CD14-positive monocyte (primary cell): ENCODE data around the gene FNDC3A. TPM values are rescaled to one million over a fixed set of nuclear protein-coding genes. Genes with fewer than 3 reads are reported as not detected.

Experiments used
- DNase-seq, 3 donors: peaks; one replicate each; pipeline ENCODE4 v3.0.0-alpha.2; 2011 to 2022
- H2AFZ ChIP-seq: 2 replicates; pipeline ENCODE4 v1.6.0; 2012; ENCODE audit warnings: mild to moderate bottlenecking, low read depth, low read length, inconsistent platforms; ENCODE audit not compliant: insufficient read depth, poor library complexity, severe bottlenecking
- H3K27ac ChIP-seq, 2 donors: 1 replicate in 1 of 2; 2 replicates in 1 of 2; pipeline ENCODE4 v1.5.1; 2012 to 2013; ENCODE audit warnings: low read length in 2 of 2, control low read depth in 1 of 2, inconsistent platforms in 1 of 2, low read depth in 1 of 2, mild to moderate bottlenecking in 1 of 2
- H3K27me3 ChIP-seq, 2 donors: one replicate each; pipeline versions ENCODE4 v1.6.0 to v1.6.1; 2011 to 2013; ENCODE audit warnings: low read length in 2 of 2; ENCODE audit not compliant: control insufficient read depth in 2 of 2, insufficient read depth in 2 of 2
- H3K36me3 ChIP-seq, 2 donors: replicated peaks in 1 of 2; 1 replicate in 1 of 2; 2 replicates in 1 of 2; pipeline versions ENCODE4 v1.5.1 to v1.6.1; 2012 to 2013; ENCODE audit warnings: low read length in 2 of 2, control low read depth in 1 of 2, inconsistent platforms in 1 of 2, mild to moderate bottlenecking in 1 of 2; ENCODE audit not compliant: insufficient read depth in 2 of 2, control insufficient read depth in 1 of 2
- H3K4me1 ChIP-seq, 2 donors: 1 replicate in 1 of 2; 2 replicates in 1 of 2; pipeline versions ENCODE4 v1.5.1 to v1.6.1; 2012 to 2013; ENCODE audit warnings: low read length in 2 of 2, control low read depth in 1 of 2, inconsistent platforms in 1 of 2, mild to moderate bottlenecking in 1 of 2, moderate library complexity in 1 of 2; ENCODE audit not compliant: insufficient read depth in 2 of 2, control insufficient read depth in 1 of 2
- H3K4me2 ChIP-seq: replicated peaks from 2 replicates; pipeline ENCODE3; 2012; ENCODE audit warnings: low read length, moderate library complexity, mild to moderate bottlenecking; ENCODE audit not compliant: poor library complexity, severe bottlenecking; ENCODE audit errors: extremely low read depth
- H3K4me3 ChIP-seq, 3 experiments: fragments of 200-600 bp in 1 of 3; sonication (generic) in 1 of 3; replicated peaks in 1 of 3; 1 replicate in 2 of 3; 2 replicates in 1 of 3; pipeline ENCODE4 v1.5.1; 2011 to 2013; ENCODE audit warnings: low read length in 3 of 3, mild to moderate bottlenecking in 3 of 3, control low read depth in 2 of 3, low read depth in 2 of 3, inconsistent platforms in 1 of 3, moderate library complexity in 1 of 3
- H3K79me2 ChIP-seq: 2 replicates; pipeline ENCODE4 v1.6.0; 2012; ENCODE audit warnings: mild to moderate bottlenecking, control low read depth, inconsistent platforms, low read length, moderate library complexity; ENCODE audit not compliant: insufficient read depth
- H3K9ac ChIP-seq: 2 replicates; pipeline ENCODE4 v1.6.0; 2017; ENCODE audit warnings: low read length, mild to moderate bottlenecking; ENCODE audit not compliant: insufficient read depth, poor library complexity, severe bottlenecking
- H3K9me3 ChIP-seq, 2 donors: replicated peaks in 1 of 2; 1 replicate in 1 of 2; 2 replicates in 1 of 2; pipeline versions ENCODE4 v1.5.1 to v1.6.1; 2012 to 2013; ENCODE audit warnings: low read length in 2 of 2, control low read depth in 1 of 2; ENCODE audit not compliant: control insufficient read depth in 1 of 2, insufficient read depth in 1 of 2
- H4K20me1 ChIP-seq: 2 replicates; pipeline ENCODE4 v1.6.0; 2012; ENCODE audit warnings: mild to moderate bottlenecking, low read length, control low read depth, moderate library complexity; ENCODE audit not compliant: insufficient read depth
- H3K27ac Mint-ChIP-seq, 7 donors: one replicate each; pipeline ENCODE4 v1.8.0; 2020; ENCODE audit warnings: mild to moderate bottlenecking in 7 of 7, mixed read lengths in 7 of 7, moderate library complexity in 6 of 7, inconsistent platforms in 2 of 7
- H3K27me3 Mint-ChIP-seq, 3 donors: one replicate each; pipeline ENCODE4 v1.8.0; 2021 to 2022; ENCODE audit warnings: low read depth in 3 of 3, mild to moderate bottlenecking in 3 of 3, mixed read lengths in 3 of 3, moderate library complexity in 3 of 3, inconsistent platforms in 1 of 3
- H3K36me3 Mint-ChIP-seq, 2 donors: one replicate each; pipeline ENCODE4 v1.8.0; 2020; ENCODE audit warnings: mixed read lengths in 2 of 2, inconsistent platforms in 1 of 2, mild to moderate bottlenecking in 1 of 2
- H3K4me1 Mint-ChIP-seq: one replicate; pipeline ENCODE4 v1.8.0; 2020; ENCODE audit warnings: mild to moderate bottlenecking, mixed read lengths
- H3K4me3 Mint-ChIP-seq, 2 donors: one replicate each; pipeline ENCODE4 v1.8.0; 2020; ENCODE audit warnings: mild to moderate bottlenecking in 2 of 2, mixed read lengths in 2 of 2, moderate library complexity in 1 of 2
- H3K9me3 Mint-ChIP-seq, 7 donors: one replicate each; pipeline ENCODE4 v1.8.0; 2020 to 2022; ENCODE audit warnings: mixed read lengths in 7 of 7, mild to moderate bottlenecking in 6 of 7, moderate library complexity in 6 of 7, inconsistent platforms in 2 of 7
- WGBS: methylation state at CpG from one replicate; pipeline ENCODE4 v1.1.5; 2013; ENCODE audit warnings: missing lambda C conversion rate; ENCODE audit not compliant: insufficient coverage; 5-methylcytosine and 5-hydroxymethylcytosine counted together
- intact Hi-C, 2 donors: fragments of 100-400 bp; cut with micrococcal nuclease; formaldehyde crosslinking; loops; one replicate each; pipeline versions ENCODE4 v1.15.0 to v1.15.1; 2023
- polyA plus RNA-seq, 3 donors: library from polyadenylated mRNA; depleted of rRNA in 1 of 3; unstranded in 2 of 3; stranded (reverse) in 1 of 3; fragments of 300-500 nt in 2 of 3; fragments of >200 nt in 1 of 3; fragmentation: Illumina TruSeq in 2 of 3; gene quantifications; 1 replicate in 2 of 3; 2 replicates in 1 of 3; pipeline ENCODE4 v1.2.3, GENCODE V29; 2012 to 2021
- TF ChIP-seq, protein P1 (sequence below): fragments of 200-600 bp; IDR thresholded peaks from one replicate; pipeline ENCODE4 v1.8.0; 2022; ENCODE audit warnings: antibody characterized with exemption, mild to moderate bottlenecking

Gene FNDC3A
- polyA plus RNA-seq, 3 donors, result 8.3 to 27.0 (median 12.0) TPM

DNA sequence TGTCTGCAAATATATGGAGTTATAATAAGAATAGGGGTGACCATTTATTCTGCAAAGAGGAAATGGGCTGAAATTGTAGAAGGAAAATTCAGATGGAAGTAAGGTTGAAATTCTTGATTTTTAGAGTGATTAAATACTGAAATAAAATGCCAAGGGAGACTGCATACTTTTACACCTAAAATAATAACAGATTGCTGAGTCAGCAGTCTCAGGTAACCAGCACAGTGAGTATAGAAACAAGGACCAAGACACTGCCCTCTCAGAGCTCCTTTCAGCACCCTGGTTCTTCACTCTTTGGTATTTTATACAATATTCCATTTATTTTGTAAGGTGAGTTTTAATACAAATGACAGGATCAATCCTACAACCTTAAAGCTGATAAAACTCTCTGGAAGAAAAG, 195.6 kb downstream of the FNDC3A start:
- Histone ChIP-seq H3K4me1 (no peaks in the 10 kb centered on the region), H3K4me3 (no peak overlapping the region), H3K27ac (no peak overlapping the region), H3K79me2 (no peaks in the 10 kb centered on the region), H3K9me3 (no peaks in the 10 kb centered on the region), H2AFZ (no peak overlapping the region), H3K36me3 (peaks cover 59 to 86% of the 10 kb centered on the region in 2 donors), H3K9ac (no peak overlapping the region), H3K27me3 (no peaks in the 10 kb centered on the region), H4K20me1 (peaks cover 6% of the 10 kb centered on the region), H3K4me2 (no peak overlapping the region)
- intact Hi-C loops, result no loop called here
- peaks cover 49 to 50% of the 10 kb centered on the region in 2 donors for H3K36me3 Mint-ChIP-seq
- H3K4me3 Mint-ChIP-seq, result no peak overlapping the region
- H3K4me1 Mint-ChIP-seq, result peaks cover 3% of the 10 kb centered on the region
- H3K9me3 Mint-ChIP-seq, result no peaks in the 10 kb centered on the region
- H3K27me3 Mint-ChIP-seq, result no peaks in the 10 kb centered on the region
- TF ChIP-seq, protein P1, sequence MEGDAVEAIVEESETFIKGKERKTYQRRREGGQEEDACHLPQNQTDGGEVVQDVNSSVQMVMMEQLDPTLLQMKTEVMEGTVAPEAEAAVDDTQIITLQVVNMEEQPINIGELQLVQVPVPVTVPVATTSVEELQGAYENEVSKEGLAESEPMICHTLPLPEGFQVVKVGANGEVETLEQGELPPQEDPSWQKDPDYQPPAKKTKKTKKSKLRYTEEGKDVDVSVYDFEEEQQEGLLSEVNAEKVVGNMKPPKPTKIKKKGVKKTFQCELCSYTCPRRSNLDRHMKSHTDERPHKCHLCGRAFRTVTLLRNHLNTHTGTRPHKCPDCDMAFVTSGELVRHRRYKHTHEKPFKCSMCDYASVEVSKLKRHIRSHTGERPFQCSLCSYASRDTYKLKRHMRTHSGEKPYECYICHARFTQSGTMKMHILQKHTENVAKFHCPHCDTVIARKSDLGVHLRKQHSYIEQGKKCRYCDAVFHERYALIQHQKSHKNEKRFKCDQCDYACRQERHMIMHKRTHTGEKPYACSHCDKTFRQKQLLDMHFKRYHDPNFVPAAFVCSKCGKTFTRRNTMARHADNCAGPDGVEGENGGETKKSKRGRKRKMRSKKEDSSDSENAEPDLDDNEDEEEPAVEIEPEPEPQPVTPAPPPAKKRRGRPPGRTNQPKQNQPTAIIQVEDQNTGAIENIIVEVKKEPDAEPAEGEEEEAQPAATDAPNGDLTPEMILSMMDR, result no peak
- DNase-seq, result no peak
- H3K27ac Mint-ChIP-seq, result no peak overlapping the region

DNA sequence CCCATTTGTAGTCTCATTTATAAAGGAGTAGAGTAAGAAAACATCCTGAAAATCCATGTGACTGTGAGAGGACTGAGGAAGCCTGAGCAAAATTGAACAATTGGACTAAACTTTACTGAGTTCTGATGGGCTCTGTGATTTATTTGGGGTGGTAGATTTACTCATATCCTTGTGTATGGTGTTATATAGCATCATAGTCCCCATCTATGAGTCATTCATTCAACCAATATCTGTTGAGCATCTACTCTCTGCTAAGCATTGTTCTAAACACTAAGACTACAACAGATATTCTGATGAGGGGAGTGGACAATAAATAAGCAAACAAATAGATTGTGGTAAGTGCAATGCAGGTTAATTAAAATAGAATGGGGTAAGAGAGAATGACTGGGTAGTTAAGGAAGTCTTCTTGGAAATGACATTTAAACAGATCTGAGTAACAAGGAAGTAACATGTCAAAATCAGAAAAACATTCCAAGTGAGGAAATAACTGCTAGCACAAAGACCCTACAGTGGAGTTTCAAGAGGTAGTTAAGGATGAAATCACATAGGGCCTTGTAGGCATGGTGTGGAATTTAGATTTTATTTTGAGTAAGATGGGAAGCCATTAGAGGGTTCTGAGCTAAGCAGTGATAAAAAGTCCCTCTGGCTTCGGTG, 208.1 kb downstream of the FNDC3A start:
- Histone ChIP-seq H3K4me1 (peaks cover 0 to 6% of the 10 kb centered on the region in 2 donors), H2AFZ (no peak overlapping the region), H3K27me3 (no peaks in the 10 kb centered on the region), H3K9me3 (no peaks in the 10 kb centered on the region), H3K79me2 (no peaks in the 10 kb centered on the region), H3K36me3 (peaks cover 41 to 73% of the 10 kb centered on the region in 2 donors), H4K20me1 (no peaks in the 10 kb centered on the region), H3K27ac (peak overlapping the region in 1 of 2 donors; percentile 29), H3K4me2 (no peak overlapping the region), H3K4me3 (no peak overlapping the region), H3K9ac (no peak overlapping the region)
- H3K36me3 Mint-ChIP-seq, result peaks cover 42 to 52% of the 10 kb centered on the region in 2 donors
- peak in 2 of 3 donors; percentile 2 to 21 for DNase-seq
- TF ChIP-seq, protein P1, result no peak
- 100% methylated on average over 1 of the region's 1 CpG for WGBS
- no peak overlapping the region for H3K27ac Mint-ChIP-seq
- H3K4me1 Mint-ChIP-seq, result peaks cover 5% of the 10 kb centered on the region
- H3K9me3 Mint-ChIP-seq, result no peaks in the 10 kb centered on the region
- H3K4me3 Mint-ChIP-seq, result no peak overlapping the region
- intact Hi-C loops, result no loop called here
- H3K27me3 Mint-ChIP-seq, result no peaks in the 10 kb centered on the region
